HCT116 (cell line): Measurements from ENCODE around the gene IGSF21. TPM values are rescaled to one million over a fixed set of nuclear protein-coding genes. Genes with fewer than 3 reads are reported as not detected.

Experiments
- ATAC-seq: fragments of 200-7000 bp; cut with Tn5 transposase; 2 replicates; pipeline ENCODE4 v1.9.1; 2020; ENCODE audit warnings: mild to moderate bottlenecking, moderate library complexity
- BruUV-seq: library from RNA; stranded (reverse); fragments of 400-500 nt; replicated peaks from 2 replicates; lab custom pipeline; 2021; lab: Mats Ljungman, UMichigan
- CTCF ChIA-PET: fragments of 300-600 bp; sonication (Branson Sonifier 250); formaldehyde crosslinking; loops from one replicate; lab custom pipeline; 2021; ENCODE audit warnings: antibody characterized with exemption; lab: Charles Lee
- POLR2A ChIA-PET: fragments of 300-600, 350-600 bp; sonication (Branson Sonifier 250); formaldehyde crosslinking; loops from one replicate; lab custom pipeline; 2021; ENCODE audit warnings: antibody characterized with exemption; lab: Charles Lee
- RAD21 ChIA-PET, 2 experiments: fragments of 300-600 bp; sonication (Branson Sonifier 250); formaldehyde crosslinking; loops; one replicate each; lab custom pipeline; 2023; ENCODE audit warnings: low total read pairs in 2 of 2; ENCODE audit not compliant: uncharacterized antibody in 2 of 2, unreplicated experiment in 2 of 2, low non-redundant PET in 1 of 2; lab: Charles Lee
- DNase-seq: peaks from one replicate; pipeline ENCODE4 v3.0.0-alpha.2; 2010; ENCODE audit warnings: low read depth, low spot score
- H2AFZ ChIP-seq: fragments of 200-600 bp; shearing (Covaris generic), sonication (generic); 2 replicates; pipeline ENCODE4 v1.6.1; 2017; ENCODE audit warnings: low read depth, mixed run types, mixed read lengths, antibody characterized with exemption, low read length; ENCODE audit not compliant: poor library complexity, severe bottlenecking
- H3K27ac ChIP-seq: 2 replicates; pipeline ENCODE4 v1.5.1; 2012; ENCODE audit warnings: low read depth, low read length
- H3K27me3 ChIP-seq: fragments of 200-600 bp; sonication (generic); 2 replicates; pipeline ENCODE4 v1.6.1; 2016; ENCODE audit warnings: mixed run types, low read length, mixed read lengths; ENCODE audit not compliant: insufficient read depth
- H3K36me3 ChIP-seq, 2 experiments: fragments of 200-500 bp in 1 of 2; fragments of 200-600 bp in 1 of 2; sonication (Bioruptor generic) in 1 of 2; sonication (generic) in 1 of 2; 2 replicates each; pipeline versions ENCODE4 v1.5.1 to v1.6.1; 2014 to 2016; ENCODE audit warnings: low read length in 2 of 2, inconsistent platforms in 1 of 2, mixed read lengths in 1 of 2, mixed run types in 1 of 2; ENCODE audit not compliant: insufficient read depth in 2 of 2, control insufficient read depth in 1 of 2
- H3K4me1 ChIP-seq, 2 experiments: fragments of 200-600 bp in 1 of 2; sonication (generic) in 1 of 2; 2 replicates each; pipeline versions ENCODE4 v1.5.1 to v1.6.1; 2012 to 2017; ENCODE audit warnings: low read length in 2 of 2, inconsistent platforms in 1 of 2, mild to moderate bottlenecking in 1 of 2, mixed read lengths in 1 of 2, mixed run types in 1 of 2, moderate library complexity in 1 of 2; ENCODE audit not compliant: insufficient read depth in 2 of 2, control insufficient read depth in 1 of 2
- H3K4me2 ChIP-seq: fragments of 200-600 bp; sonication (generic); 2 replicates; pipeline ENCODE4 v1.6.1; 2017; ENCODE audit warnings: mixed run types, low read length, mixed read lengths
- H3K4me3 ChIP-seq, 2 experiments: fragments of 200-600 bp in 1 of 2; sonication (generic) in 1 of 2; replicated peaks in 1 of 2; 2 replicates each; pipeline ENCODE4 v1.5.1; 2011 to 2016; ENCODE audit warnings: low read length in 2 of 2, control low read depth in 1 of 2, low read depth in 1 of 2, mild to moderate bottlenecking in 1 of 2, mixed read lengths in 1 of 2, mixed run types in 1 of 2
- H3K79me2 ChIP-seq: fragments of 200-600 bp; sonication (generic); 2 replicates; pipeline ENCODE4 v1.6.1; 2017; ENCODE audit warnings: mild to moderate bottlenecking, mixed run types, low read length, moderate library complexity, mixed read lengths; ENCODE audit not compliant: insufficient read depth
- H3K9ac ChIP-seq: fragments of 200-600 bp; sonication (generic); 2 replicates; pipeline ENCODE4 v1.6.1; 2016; ENCODE audit warnings: low read length, mixed read lengths
- H3K9me2 ChIP-seq: fragments of 200-600 bp; sonication (generic), shearing (Covaris generic); 2 replicates; pipeline ENCODE4 v1.6.1; 2017; ENCODE audit warnings: mixed run types, mild to moderate bottlenecking, moderate library complexity; ENCODE audit not compliant: insufficient read depth
- H3K9me3 ChIP-seq, 2 experiments: fragments of 200-500 bp in 1 of 2; fragments of 200-600 bp in 1 of 2; sonication (Bioruptor generic) in 1 of 2; sonication (generic) in 1 of 2; 2 replicates each; pipeline ENCODE4 v1.6.1; 2014 to 2017; ENCODE audit warnings: low read length in 2 of 2, mixed read lengths in 2 of 2, inconsistent platforms in 1 of 2, low read depth in 1 of 2, mild to moderate bottlenecking in 1 of 2, mixed run types in 1 of 2, moderate library complexity in 1 of 2; ENCODE audit not compliant: control insufficient read depth in 1 of 2, insufficient read depth in 1 of 2
- H4K20me1 ChIP-seq: fragments of 200-600 bp; sonication (generic), shearing (Covaris generic); 2 replicates; pipeline ENCODE4 v1.6.1; 2017; ENCODE audit warnings: mixed run types, mild to moderate bottlenecking, moderate library complexity; ENCODE audit not compliant: insufficient read depth
- CBX3 ChIP-seq: IDR thresholded peaks from 2 replicates; pipeline ENCODE4 v1.6.1; 2012; ENCODE audit warnings: low read depth
- CEBPB ChIP-seq: IDR thresholded peaks from 2 replicates; pipeline ENCODE4 v1.6.1; 2012; ENCODE audit warnings: low read depth
- EGR1 ChIP-seq: IDR thresholded peaks from 2 replicates; pipeline ENCODE4 v1.6.1; 2012; ENCODE audit warnings: low read depth
- ELF1 ChIP-seq: IDR thresholded peaks from 2 replicates; pipeline ENCODE4 v1.6.1; 2012; ENCODE audit warnings: low read depth, borderline replicate concordance
- EZH2 ChIP-seq: fragments of 200-600 bp; sonication (generic); IDR thresholded peaks from 2 replicates; pipeline ENCODE4 v1.6.1; 2017; ENCODE audit warnings: antibody characterized with exemption, mixed run types
- EZH2phosphoT487 ChIP-seq: fragments of 200-600 bp; IDR thresholded peaks from 2 replicates; pipeline ENCODE4 v1.6.1; 2018; ENCODE audit warnings: antibody characterized with exemption, borderline replicate concordance
- POLR2A ChIP-seq: IDR thresholded peaks from 2 replicates; pipeline ENCODE4 v1.7.0; 2011; ENCODE audit warnings: borderline replicate concordance; ENCODE audit not compliant: insufficient read depth, insufficient read length; ENCODE audit errors: extremely low read depth
- POLR2AphosphoS5 ChIP-seq: IDR thresholded peaks from 2 replicates; pipeline ENCODE4 v1.6.1; 2011; ENCODE audit warnings: mild to moderate bottlenecking, low read depth, low read length, moderate library complexity
- RAD21 ChIP-seq: IDR thresholded peaks from 2 replicates; pipeline ENCODE4 v1.6.1; 2012; ENCODE audit warnings: low read depth, mild to moderate bottlenecking
- SP1 ChIP-seq: IDR thresholded peaks from 2 replicates; pipeline ENCODE4 v1.6.1; 2012; ENCODE audit warnings: low read depth
- SRF ChIP-seq: IDR thresholded peaks from 2 replicates; pipeline ENCODE4 v1.6.1; 2012; ENCODE audit warnings: low read depth
- TCF7L2 ChIP-seq: IDR thresholded peaks from 2 replicates; pipeline ENCODE4 v1.7.0; 2011; ENCODE audit warnings: borderline replicate concordance, inconsistent platforms; ENCODE audit not compliant: insufficient read depth, insufficient read length; ENCODE audit errors: extremely low read depth
- YY1 ChIP-seq: IDR thresholded peaks from 2 replicates; pipeline ENCODE4 v1.6.1; 2011; ENCODE audit warnings: low read length, low read depth, moderate library complexity, mild to moderate bottlenecking; ENCODE audit not compliant: insufficient replicate concordance; ENCODE audit errors: extremely low read depth
- ZFX ChIP-seq: fragments of 450-650 bp; IDR thresholded peaks from 2 replicates; pipeline ENCODE4 v1.6.1; 2017
- ZNF274 ChIP-seq: fragments of 200-500 bp; sonication (Bioruptor generic); IDR thresholded peaks from 2 replicates; pipeline ENCODE4 v1.6.1; 2014; ENCODE audit warnings: mild to moderate bottlenecking, low read depth, low read length, inconsistent platforms
- intact Hi-C: fragments of 100-400 bp; cut with micrococcal nuclease; formaldehyde crosslinking; loops from 2 replicates; pipeline ENCODE4 v1.10.0; 2022
- total RNA-seq: library from RNA; stranded (reverse); gene quantifications from one replicate; pipeline ENCODE4 v1.2.1, GENCODE V29; 2021; ENCODE audit not compliant: unreplicated experiment
- TF ChIP-seq, protein P1 (sequence below): IDR thresholded peaks from 2 replicates; pipeline ENCODE4 v1.6.1; 2012; ENCODE audit warnings: low read depth
- TF ChIP-seq, protein P2 (sequence below): IDR thresholded peaks from 2 replicates; pipeline ENCODE4 v1.6.1; 2012
- TF ChIP-seq, protein P3 (sequence below): IDR thresholded peaks from 2 replicates; pipeline ENCODE4 v1.6.1; 2012
- TF ChIP-seq, protein P4 (sequence below), 3 experiments: fragments of 200-600 bp in 1 of 3; sonication (generic) in 1 of 3; IDR thresholded peaks in 2 of 3; conservative IDR thresholded peaks in 1 of 3; 2 replicates each; pipeline ENCODE4 v1.5.1; 2012 to 2017; ENCODE audit warnings: low read depth in 2 of 3, low read length in 2 of 3, antibody characterized with exemption in 1 of 3, borderline replicate concordance in 1 of 3, control low read depth in 1 of 3, mild to moderate bottlenecking in 1 of 3, mixed read lengths in 1 of 3, mixed run types in 1 of 3, moderate library complexity in 1 of 3; ENCODE audit not compliant: insufficient read depth in 1 of 3
- TF ChIP-seq, protein P5 (sequence below): IDR thresholded peaks from 2 replicates; pipeline ENCODE4 v1.6.1; 2011; ENCODE audit warnings: mild to moderate bottlenecking, low read length, moderate library complexity; ENCODE audit not compliant: insufficient replicate concordance; ENCODE audit errors: extremely low read depth

IGSF21 gene
- total RNA-seq, 1 experiment from 2014 or later, result not detected

DNA sequence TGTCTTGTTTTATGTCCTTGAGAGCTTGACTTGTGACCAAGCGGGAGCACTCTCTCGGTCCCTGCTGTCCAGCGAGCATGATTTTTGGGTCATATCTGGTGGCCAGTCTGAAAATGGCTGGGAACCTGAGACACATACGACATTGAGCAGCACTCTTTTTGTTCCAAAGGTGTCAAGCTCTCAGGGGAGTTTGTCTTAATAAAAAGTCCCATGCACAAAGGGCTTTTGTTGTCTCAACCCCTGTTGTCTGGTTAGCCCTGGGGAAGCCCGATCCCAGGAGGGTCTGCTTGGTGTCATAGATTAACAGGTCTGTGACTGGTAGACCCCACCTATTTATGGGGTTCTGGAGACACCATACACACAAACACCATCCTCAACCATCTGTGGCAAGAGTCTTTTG lies 315.4 kb downstream of the IGSF21 start:
- no peak for ATAC-seq
- Histone ChIP-seq H2AFZ (no peak overlapping the region), H3K27me3 (no peaks in the 10 kb centered on the region), H3K4me3 (no peak overlapping the region), H3K36me3 (no peaks in the 10 kb centered on the region), H3K27ac (no peak overlapping the region), H3K79me2 (no peaks in the 10 kb centered on the region), H3K9me3 (peaks cover 0 to 3% of the 10 kb centered on the region in 2 experiments; a peak in 2 of 4 replicates), H3K4me1 (no peaks in the 10 kb centered on the region), H3K9ac (no peak overlapping the region), H3K9me2 (no peaks in the 10 kb centered on the region), H4K20me1 (no peaks in the 10 kb centered on the region), H3K4me2 (no peak overlapping the region)
- TF ChIP-seq, protein P1, sequence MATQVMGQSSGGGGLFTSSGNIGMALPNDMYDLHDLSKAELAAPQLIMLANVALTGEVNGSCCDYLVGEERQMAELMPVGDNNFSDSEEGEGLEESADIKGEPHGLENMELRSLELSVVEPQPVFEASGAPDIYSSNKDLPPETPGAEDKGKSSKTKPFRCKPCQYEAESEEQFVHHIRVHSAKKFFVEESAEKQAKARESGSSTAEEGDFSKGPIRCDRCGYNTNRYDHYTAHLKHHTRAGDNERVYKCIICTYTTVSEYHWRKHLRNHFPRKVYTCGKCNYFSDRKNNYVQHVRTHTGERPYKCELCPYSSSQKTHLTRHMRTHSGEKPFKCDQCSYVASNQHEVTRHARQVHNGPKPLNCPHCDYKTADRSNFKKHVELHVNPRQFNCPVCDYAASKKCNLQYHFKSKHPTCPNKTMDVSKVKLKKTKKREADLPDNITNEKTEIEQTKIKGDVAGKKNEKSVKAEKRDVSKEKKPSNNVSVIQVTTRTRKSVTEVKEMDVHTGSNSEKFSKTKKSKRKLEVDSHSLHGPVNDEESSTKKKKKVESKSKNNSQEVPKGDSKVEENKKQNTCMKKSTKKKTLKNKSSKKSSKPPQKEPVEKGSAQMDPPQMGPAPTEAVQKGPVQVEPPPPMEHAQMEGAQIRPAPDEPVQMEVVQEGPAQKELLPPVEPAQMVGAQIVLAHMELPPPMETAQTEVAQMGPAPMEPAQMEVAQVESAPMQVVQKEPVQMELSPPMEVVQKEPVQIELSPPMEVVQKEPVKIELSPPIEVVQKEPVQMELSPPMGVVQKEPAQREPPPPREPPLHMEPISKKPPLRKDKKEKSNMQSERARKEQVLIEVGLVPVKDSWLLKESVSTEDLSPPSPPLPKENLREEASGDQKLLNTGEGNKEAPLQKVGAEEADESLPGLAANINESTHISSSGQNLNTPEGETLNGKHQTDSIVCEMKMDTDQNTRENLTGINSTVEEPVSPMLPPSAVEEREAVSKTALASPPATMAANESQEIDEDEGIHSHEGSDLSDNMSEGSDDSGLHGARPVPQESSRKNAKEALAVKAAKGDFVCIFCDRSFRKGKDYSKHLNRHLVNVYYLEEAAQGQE, result no peak
- TF ChIP-seq, protein P2, sequence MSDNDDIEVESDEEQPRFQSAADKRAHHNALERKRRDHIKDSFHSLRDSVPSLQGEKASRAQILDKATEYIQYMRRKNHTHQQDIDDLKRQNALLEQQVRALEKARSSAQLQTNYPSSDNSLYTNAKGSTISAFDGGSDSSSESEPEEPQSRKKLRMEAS, result no peak
- no peak for TF ChIP-seq POLR2AphosphoS5
- TF ChIP-seq, protein P3, sequence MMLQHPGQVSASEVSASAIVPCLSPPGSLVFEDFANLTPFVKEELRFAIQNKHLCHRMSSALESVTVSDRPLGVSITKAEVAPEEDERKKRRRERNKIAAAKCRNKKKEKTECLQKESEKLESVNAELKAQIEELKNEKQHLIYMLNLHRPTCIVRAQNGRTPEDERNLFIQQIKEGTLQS, result no peak
- no peak for TF ChIP-seq POLR2A
- no peak for TF ChIP-seq SP1
- TF ChIP-seq, protein P4, sequence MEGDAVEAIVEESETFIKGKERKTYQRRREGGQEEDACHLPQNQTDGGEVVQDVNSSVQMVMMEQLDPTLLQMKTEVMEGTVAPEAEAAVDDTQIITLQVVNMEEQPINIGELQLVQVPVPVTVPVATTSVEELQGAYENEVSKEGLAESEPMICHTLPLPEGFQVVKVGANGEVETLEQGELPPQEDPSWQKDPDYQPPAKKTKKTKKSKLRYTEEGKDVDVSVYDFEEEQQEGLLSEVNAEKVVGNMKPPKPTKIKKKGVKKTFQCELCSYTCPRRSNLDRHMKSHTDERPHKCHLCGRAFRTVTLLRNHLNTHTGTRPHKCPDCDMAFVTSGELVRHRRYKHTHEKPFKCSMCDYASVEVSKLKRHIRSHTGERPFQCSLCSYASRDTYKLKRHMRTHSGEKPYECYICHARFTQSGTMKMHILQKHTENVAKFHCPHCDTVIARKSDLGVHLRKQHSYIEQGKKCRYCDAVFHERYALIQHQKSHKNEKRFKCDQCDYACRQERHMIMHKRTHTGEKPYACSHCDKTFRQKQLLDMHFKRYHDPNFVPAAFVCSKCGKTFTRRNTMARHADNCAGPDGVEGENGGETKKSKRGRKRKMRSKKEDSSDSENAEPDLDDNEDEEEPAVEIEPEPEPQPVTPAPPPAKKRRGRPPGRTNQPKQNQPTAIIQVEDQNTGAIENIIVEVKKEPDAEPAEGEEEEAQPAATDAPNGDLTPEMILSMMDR (IDR thresholded peaks at IDR 0.05 in 2 of 3, conservative IDR thresholded peaks at IDR 0.05 in 1 of 3; ENCODE audit: borderline replicate concordance in 1 of 3, insufficient read depth in 1 of 3, low read depth in 2 of 3, low read length in 2 of 3), result no peak
- TF ChIP-seq EZH2, result no peak
- no peak for TF ChIP-seq ZNF274
- TF ChIP-seq CEBPB, result no peak
- no peak for TF ChIP-seq ZFX
- TF ChIP-seq ELF1, result no peak
- TF ChIP-seq TCF7L2, result no peak
- TF ChIP-seq, protein P5, sequence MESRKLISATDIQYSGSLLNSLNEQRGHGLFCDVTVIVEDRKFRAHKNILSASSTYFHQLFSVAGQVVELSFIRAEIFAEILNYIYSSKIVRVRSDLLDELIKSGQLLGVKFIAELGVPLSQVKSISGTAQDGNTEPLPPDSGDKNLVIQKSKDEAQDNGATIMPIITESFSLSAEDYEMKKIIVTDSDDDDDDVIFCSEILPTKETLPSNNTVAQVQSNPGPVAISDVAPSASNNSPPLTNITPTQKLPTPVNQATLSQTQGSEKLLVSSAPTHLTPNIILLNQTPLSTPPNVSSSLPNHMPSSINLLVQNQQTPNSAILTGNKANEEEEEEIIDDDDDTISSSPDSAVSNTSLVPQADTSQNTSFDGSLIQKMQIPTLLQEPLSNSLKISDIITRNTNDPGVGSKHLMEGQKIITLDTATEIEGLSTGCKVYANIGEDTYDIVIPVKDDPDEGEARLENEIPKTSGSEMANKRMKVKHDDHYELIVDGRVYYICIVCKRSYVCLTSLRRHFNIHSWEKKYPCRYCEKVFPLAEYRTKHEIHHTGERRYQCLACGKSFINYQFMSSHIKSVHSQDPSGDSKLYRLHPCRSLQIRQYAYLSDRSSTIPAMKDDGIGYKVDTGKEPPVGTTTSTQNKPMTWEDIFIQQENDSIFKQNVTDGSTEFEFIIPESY, result no peak
- no peak for TF ChIP-seq CBX3
- no peak for TF ChIP-seq YY1
- TF ChIP-seq RAD21, result no peak
- no peak for TF ChIP-seq EZH2phosphoT487
- TF ChIP-seq EGR1, result no peak
- TF ChIP-seq SRF, result no peak
- BruUV-seq, result no TSS peak
- CTCF ChIA-PET, result no interaction called here
- DNase-seq, result no peak
- RAD21 ChIA-PET, result no interaction called here
- intact Hi-C loops, result no loop called here
- POLR2A ChIA-PET, result no interaction called here
